ENCODE measurements around the gene CLSTN2.

The CLSTN2 gene

GRCh38 chr3:140242818-140243276 lies 307.9 kb downstream of the CLSTN2 start:
- DNase-seq (ENCODE audit: low spot score): no peak

GRCh38 chr3:140243575-140243974 lies 308.6 kb downstream of the CLSTN2 start:
- DNase-seq (ENCODE audit: low spot score): no peak

GRCh38 chr3:140244893-140245292 lies 309.9 kb downstream of the CLSTN2 start:
- DNase-seq (ENCODE audit: low spot score): no peak

- no peak for DNase-seq (ENCODE audit: low spot score)
Observed at GRCh38 chr3:140246578-140246977, 311.6 kb downstream of the CLSTN2 start.

DNA sequence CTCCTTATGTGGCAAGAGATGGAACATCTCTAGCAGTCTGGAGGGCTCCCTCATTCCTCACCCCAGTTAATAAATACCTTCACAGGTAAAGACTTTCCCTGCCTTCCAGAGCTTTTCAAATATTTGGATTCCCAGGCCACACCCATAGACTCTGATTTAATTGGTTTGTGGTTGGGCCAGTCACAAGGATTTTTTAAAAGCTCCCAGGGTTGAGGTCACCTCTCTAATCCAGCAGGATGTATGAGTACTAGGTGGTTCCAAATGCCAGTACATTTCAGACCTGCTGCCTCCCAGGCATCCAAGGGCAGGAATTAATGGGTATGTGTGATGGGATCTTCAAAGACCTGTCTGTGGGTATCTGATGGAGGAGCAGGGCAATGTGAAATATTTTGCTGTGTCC lies 312.8 kb downstream of the CLSTN2 start:
- DNase-seq (ENCODE audit: low spot score): no peak

DNA sequence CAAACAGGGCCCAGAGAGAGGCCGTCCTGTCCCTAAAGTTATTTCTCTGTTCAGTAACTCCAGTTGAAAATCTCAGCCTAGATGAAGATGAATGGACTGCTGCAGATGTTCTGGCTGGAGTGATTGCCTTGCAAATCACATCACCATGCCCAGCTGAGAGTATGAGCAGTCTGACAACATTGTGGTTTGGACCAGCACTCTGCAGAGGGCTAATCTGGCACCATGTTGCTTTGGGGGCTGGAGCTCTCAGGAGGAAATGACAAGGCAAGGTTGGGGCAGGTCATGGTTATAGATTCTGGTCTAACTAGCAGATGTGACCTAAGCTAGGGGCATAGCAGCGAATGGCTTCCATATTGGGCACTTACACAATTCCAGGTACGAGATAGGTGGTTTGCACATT lies 314.2 kb downstream of the CLSTN2 start:
- no peak for DNase-seq (ENCODE audit: low spot score)

GRCh38 chr3:140250010-140250855 lies 315.2 kb downstream of the CLSTN2 start:
- no peak for DNase-seq (ENCODE audit: low spot score)

- DNase-seq (ENCODE audit: low spot score): no peak
Observed at GRCh38 chr3:140250945-140251344, 316.0 kb downstream of the CLSTN2 start.

DNA sequence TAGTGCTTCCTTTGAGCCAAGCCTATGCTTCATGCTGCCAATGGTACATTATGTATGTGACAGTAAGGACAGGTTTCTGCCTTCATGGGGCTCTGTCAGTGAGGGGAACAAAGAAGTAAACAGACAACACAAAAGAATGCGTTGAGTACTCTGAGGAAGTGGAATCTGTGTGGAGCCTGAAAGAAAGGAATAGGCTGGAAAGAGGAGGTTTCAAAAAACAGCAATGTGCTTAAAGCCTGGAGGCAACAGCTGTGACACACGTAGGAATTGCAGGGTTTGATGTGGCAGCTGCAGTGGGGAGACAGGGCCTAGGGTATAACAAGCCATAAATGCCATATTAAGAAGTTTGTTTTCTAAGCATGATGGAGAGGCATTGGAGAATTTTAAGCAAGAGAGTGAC lies 316.7 kb downstream of the CLSTN2 start:
- no peak for DNase-seq (ENCODE audit: low spot score)

DNA sequence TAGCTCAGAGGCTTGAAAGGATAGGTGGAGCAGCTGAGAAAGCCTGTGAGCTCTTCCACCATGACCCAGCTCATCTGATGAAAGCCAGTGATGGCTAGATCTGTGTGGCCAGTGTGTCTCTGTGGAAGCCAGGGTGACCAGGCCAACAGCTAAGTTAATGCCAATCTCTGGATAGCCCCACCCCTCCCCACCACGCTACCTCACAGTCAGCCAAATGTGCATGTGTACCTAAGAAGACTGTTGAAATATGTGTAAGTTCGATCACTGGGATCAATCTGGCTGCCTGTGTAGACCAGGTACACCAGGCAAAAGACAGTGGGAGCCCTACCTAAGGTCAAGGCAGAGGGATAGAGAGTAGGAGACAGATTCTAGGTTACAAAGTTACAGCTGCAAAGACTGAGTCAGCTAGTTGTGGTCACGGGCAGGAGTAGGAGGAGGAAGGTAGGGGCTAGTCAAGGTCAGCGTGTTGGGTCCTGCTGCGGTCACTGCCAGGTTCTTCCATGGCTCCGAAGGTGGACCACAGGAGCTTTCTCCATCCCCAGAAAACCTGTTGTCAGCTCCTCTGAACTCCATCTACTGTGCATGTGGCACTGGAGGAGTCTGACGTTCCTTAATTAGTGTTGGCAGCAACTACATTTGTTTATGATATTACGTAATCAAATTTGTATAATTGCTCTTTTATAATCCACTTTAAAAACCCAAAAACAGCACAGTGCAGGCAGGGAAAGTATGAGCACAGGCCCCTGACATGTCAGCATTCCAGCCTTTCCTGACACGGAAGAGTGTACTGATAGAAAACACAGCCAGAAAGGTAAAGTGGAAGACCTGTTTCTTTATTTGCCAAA lies 318.0 kb downstream of the CLSTN2 start:
- no peak for DNase-seq (ENCODE audit: low spot score)

DNA sequence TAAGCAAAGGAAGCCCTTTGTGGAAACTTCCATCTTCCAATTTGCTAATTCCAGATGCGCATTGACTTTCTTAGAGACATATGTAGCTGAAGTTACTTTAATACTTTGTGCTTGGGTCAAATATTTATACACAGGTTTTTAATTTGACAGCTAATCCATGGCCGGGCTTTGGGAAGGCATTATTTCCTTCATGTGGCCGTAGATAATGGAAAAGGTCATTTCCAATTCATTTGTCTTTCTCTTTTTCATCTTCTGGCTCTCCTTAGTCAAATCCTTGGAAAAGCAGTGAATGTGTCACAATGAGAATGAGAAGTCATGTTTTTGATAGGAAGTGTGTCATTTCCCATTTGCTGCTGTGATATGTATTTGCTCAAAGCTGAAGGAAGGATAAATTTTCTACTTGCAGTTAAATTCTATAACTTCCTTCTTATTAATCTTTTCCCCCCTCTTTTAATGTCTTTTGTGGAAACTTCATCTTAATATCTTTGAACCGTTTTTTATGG lies 323.3 kb downstream of the CLSTN2 start:
- no peak for DNase-seq (ENCODE audit: low spot score)

GRCh38 chr3:140265302-140265701 lies 330.3 kb downstream of the CLSTN2 start:
- DNase-seq (ENCODE audit: low spot score): no peak

DNA sequence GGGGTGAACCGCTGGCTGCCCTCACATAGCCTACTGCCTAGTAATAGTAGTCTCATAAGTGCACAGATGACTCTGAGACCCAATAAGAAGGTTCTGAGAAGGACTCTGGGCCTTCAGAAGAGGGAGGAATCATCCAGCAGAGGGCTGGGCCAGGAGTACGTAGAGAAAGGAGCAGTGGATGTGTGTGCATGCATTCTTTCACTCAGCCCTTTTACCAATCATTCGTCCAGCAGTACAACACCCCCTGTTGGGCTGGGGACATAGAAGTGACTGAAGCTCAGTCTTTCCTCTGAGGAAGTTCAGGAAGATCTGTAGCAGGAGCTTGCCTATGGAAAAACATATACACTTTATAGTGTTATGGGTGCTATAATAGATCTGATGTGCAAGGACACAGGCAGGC lies 333.1 kb downstream of the CLSTN2 start:
- DNase-seq (ENCODE audit: low spot score): no peak

- DNase-seq (ENCODE audit: low spot score): no peak
Observed at GRCh38 chr3:140268610-140269009, 333.6 kb downstream of the CLSTN2 start.

- no peak for DNase-seq (ENCODE audit: low spot score)
Observed at GRCh38 chr3:140270329-140270728, 335.3 kb downstream of the CLSTN2 start.

GRCh38 chr3:140273542-140274195 lies 338.7 kb downstream of the CLSTN2 start:
- no peak for DNase-seq (ENCODE audit: low spot score)

DNA sequence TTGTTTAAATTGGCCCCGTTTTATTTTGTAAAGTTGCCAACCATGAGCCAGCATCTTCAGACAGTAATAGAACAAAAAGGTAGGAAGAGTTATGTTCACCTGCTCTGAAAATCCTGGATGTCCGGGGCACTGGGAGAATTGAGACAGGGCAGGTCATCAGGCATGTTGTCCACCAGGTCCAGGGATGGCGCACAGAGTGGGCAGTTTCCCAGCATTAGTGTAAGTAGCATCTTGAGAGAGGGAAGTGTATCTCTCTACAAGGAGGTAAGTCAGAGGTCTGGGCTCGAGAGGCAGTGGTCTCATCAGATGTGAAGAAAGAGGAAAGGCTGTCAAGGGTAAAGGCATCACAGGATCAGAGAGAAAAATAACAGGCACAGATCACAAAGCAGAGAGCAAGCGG lies 339.4 kb downstream of the CLSTN2 start:
- no peak for DNase-seq (ENCODE audit: low spot score)

DNA sequence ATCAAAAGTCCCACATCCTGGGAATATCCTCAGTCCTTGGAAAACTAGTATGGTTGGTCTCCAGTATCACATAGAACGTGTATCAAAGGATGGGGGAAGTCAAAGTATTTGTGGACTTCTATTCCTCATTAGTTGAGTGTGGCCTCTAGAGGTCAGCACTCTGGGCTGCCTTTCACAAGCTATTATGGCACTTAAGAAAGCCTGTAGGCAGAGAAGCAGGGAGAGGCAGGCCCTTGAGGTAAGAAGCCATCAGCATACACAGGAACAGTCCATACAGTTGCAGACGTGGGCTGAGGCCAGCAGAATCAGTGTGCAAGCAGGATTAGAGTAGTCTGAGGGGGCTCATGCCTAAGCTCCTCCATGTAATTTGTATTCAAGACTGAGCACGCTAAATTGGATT lies 341.7 kb downstream of the CLSTN2 start:
- DNase-seq (ENCODE audit: low spot score): no peak

- no peak for DNase-seq (ENCODE audit: low spot score)
Observed at GRCh38 chr3:140277886-140278285, 342.9 kb downstream of the CLSTN2 start.

DNA sequence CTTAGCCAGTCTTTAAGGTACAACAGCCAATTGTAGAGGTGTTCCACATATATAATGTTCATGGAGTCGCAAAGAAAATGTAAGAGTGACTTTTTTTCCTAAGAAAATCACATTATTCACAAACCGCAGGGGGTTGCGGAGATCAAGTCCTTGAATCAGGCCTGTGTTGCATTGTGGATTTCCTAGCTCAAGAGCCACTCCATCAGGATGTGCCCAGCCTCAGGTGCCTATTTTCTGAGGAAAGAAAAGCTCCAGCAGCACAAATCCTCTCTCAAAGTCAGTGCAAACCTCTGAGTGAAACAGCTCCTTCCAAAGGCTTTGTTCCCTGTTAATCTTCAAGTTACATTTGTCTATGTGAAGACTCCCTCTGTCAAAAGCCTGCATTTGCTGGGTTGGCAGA lies 349.4 kb downstream of the CLSTN2 start:
- no peak for DNase-seq (ENCODE audit: low spot score)

GRCh38 chr3:140285380-140285779 lies 350.4 kb downstream of the CLSTN2 start:
- DNase-seq (ENCODE audit: low spot score): no peak

DNA sequence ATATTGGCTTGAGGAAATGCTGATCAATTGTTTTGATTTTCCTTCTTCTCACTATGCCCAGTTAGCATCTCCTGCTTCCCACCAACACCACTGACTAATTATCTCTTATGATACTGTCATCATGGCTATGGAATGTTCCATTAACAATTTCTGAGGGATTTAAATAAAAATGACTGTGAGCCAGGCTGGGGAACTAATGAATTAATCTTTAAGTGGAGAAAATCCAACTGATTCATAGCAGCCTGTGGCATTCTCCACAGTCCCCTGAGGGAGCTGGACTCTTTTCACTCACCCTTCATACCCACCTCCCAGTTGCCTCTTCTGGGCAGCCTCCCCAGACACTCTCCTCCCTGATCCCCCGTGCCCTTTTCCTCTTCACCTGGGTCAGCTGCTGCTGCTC lies 353.6 kb downstream of the CLSTN2 start:
- no peak for DNase-seq (ENCODE audit: low spot score)

Data from D341Med (cell line).